Activated CD4-positive, CD25-positive, alpha-beta regulatory T cell treated with anti-CD3 and anti-CD28 coated beads, Interleukin-2, amount 50 U/mL, for 72 hours (primary cell): ENCODE results near the gene RBMY1B.
"Not testable (repeated sequence)": the region's sequence is repeated elsewhere in the genome, so short reads cannot be mapped to it uniquely, and the experiment has no call there.

ENCODE experiments used
- DNase-seq: peaks from one replicate; pipeline ENCODE4 v3.0.0; 2021

RBMY1B gene

GRCh38 chrY:21511038-21511437, at the start of gene RBMY1B:
RBMY1B (plus strand) TSS chrY:21511338; CDS start chrY:21513351, 2,013 bp downstream.
- not testable (repeated sequence) for DNase-seq

- not testable (repeated sequence) for DNase-seq
Observed at GRCh38 chrY:21462915-21463314, 48.2 kb upstream of the RBMY1B start.

GRCh38 chrY:21482967-21483366, 28.2 kb upstream of the RBMY1B start:
- DNase-seq, result no peak

GRCh38 chrY:21534579-21534978, 23.4 kb downstream of the RBMY1B start, which contains the start of gene RBMY1A1:
RBMY1A1 (plus strand) TSS chrY:21534879; CDS start chrY:21536892, 2,013 bp downstream.
- DNase-seq, result not testable (repeated sequence)

- DNase-seq, result not testable (repeated sequence)
Observed at GRCh38 chrY:21559316-21559984, 48.3 kb downstream of the RBMY1B start.
